ENCODE measurements around the gene NKD2. TPM values are rescaled to one million over a fixed set of nuclear protein-coding genes. Genes with fewer than 3 reads are reported as not detected.
A peak's percentile ranks its signal among the peaks of the same experiment; 100 is the strongest.

NKD2 gene
- total and polyA plus RNA-seq, 9 of the 15 experiments (the other 6 are each of a cell fraction or from before 2014, with no cell fraction given): 0.09 to 0.64 (median 0.27) TPM; not detected in 5

- CTCF ChIA-PET (ENCODE audit: low intra/inter-chr PET ratio): no interaction called here
- Histone ChIP-seq H3K27me3 (ENCODE audit: control insufficient read depth in 2 of 2, insufficient read depth in 2 of 2, low read length in 2 of 2) (peaks cover 26 to 43% of the 10 kb centered on the region in 2 experiments), H2AFZ (ENCODE audit: low read depth, low read length) (no peak overlapping the region), H3K27ac (ENCODE audit: extremely low read depth, low read depth, low read length) (no peak overlapping the region), H3K4me2 (ENCODE audit: insufficient read depth, low read length) (no peak overlapping the region), H4K20me1 (replicated peaks; ENCODE audit: control insufficient read depth, insufficient read depth, low read length) (peaks cover 13% of the 10 kb centered on the region), H3K9me3 (replicated peaks; ENCODE audit: control insufficient read depth, insufficient read depth, low read depth, low read length) (peaks cover 3% of the 10 kb centered on the region), H3K4me3 (no peak overlapping the region), H3K36me3 (ENCODE audit: control insufficient read depth, insufficient read depth, low read length) (no peaks in the 10 kb centered on the region), H3K9me1 (ENCODE audit: control insufficient read depth, insufficient read depth, low read length) (no peaks in the 10 kb centered on the region), H3K79me2 (ENCODE audit: control insufficient read depth, insufficient read depth, low read length) (no peaks in the 10 kb centered on the region), H3K9ac (ENCODE audit: insufficient read depth in 1 of 2, low read depth in 2 of 2, low read length in 2 of 2) (no peak overlapping the region), H3K4me1 (replicated peaks in 1 of 2; ENCODE audit: control insufficient read depth in 2 of 2, insufficient read depth in 2 of 2, low read length in 2 of 2) (peaks cover 0 to 16% of the 10 kb centered on the region in 2 experiments; a peak in 1 of 5 replicates)
- no peak for DNase-seq (ENCODE audit: extremely low read depth in 1 of 4, low spot score in 3 of 4)
- intact Hi-C loops (cut with micrococcal nuclease): no loop called here
- BruUV-seq (replicated peaks): no TSS peak
- POLR2A ChIA-PET: no interaction called here
- no peak for ATAC-seq
- TF ChIP-seq RUNX1 (IDR thresholded peaks at IDR 0.05; ENCODE audit: low read depth): no peak
- TF ChIP-seq KLF6 (CRISPR knock-in tag; IDR thresholded peaks at IDR 0.05; ENCODE audit: borderline replicate concordance): no peak
- no peak for TF ChIP-seq TCF15 (CRISPR knock-in tag; IDR thresholded peaks at IDR 0.05)
- TF ChIP-seq OTX1 (CRISPR knock-in tag; IDR thresholded peaks at IDR 0.05): 0 out of 2 replicates have a peak, but pooled peaks have one; percentile 41
- no peak for TF ChIP-seq NR1H2 (CRISPR knock-in tag; IDR thresholded peaks at IDR 0.05)
- peak; percentile 13; the same call in 1 of the 2 replicates for TF ChIP-seq ZBTB43 (CRISPR knock-in tag; IDR thresholded peaks at IDR 0.05)
- no peak for TF ChIP-seq CHCHD3 (CRISPR knock-in tag; IDR thresholded peaks at IDR 0.05)
- peak; percentile 43 for TF ChIP-seq EGR1 (conservative IDR thresholded peaks at IDR 0.05)
- no peak for TF ChIP-seq ARID3B (CRISPR knock-in tag; IDR thresholded peaks at IDR 0.05; ENCODE audit: borderline replicate concordance)
- 0 out of 2 replicates have a peak, but pooled peaks have one; percentile 21 for TF ChIP-seq ELF4 (CRISPR knock-in tag; IDR thresholded peaks at IDR 0.05)
- WGBS (ENCODE audit: insufficient coverage, low coverage, missing lambda C conversion rate): 9% methylated on average over 11 of the region's 11 CpGs
- FAIRE-seq: no peak
- in situ Hi-C loops (cut with MboI): no loop called here
These were observed 39.6 kb downstream of the NKD2 start for GRCh38 chr5:1048162-1048721.

Data from K562 (cell line).